ENCODE results near the gene CNTNAP2.

Gene CNTNAP2

GRCh38 chr7:146690987-146691386 lies 574.4 kb downstream of the CNTNAP2 start:
- no peak for DNase-seq (ENCODE audit: low spot score)

GRCh38 chr7:146698995-146699610 lies 582.5 kb downstream of the CNTNAP2 start:
- no peak for DNase-seq (ENCODE audit: low spot score)

GRCh38 chr7:146700015-146700560 lies 583.5 kb downstream of the CNTNAP2 start:
- DNase-seq (ENCODE audit: low spot score) = no peak

- DNase-seq (ENCODE audit: low spot score) = no peak
Measured at GRCh38 chr7:146701166-146701565, 584.6 kb downstream of the CNTNAP2 start.

- DNase-seq (ENCODE audit: low spot score) = no peak
Measured at GRCh38 chr7:146702898-146703297, 586.3 kb downstream of the CNTNAP2 start.

- DNase-seq (ENCODE audit: low spot score) = no peak
Measured at GRCh38 chr7:146709451-146710027, 592.9 kb downstream of the CNTNAP2 start.

- DNase-seq (ENCODE audit: low spot score) = no peak
Measured at GRCh38 chr7:146713205-146713604, 596.6 kb downstream of the CNTNAP2 start.

GRCh38 chr7:146713934-146714333 lies 597.3 kb downstream of the CNTNAP2 start:
- DNase-seq (ENCODE audit: low spot score) = no peak

- no peak for DNase-seq (ENCODE audit: low spot score)
Measured at GRCh38 chr7:146720195-146720594, 603.6 kb downstream of the CNTNAP2 start.

GRCh38 chr7:146722986-146723385 lies 606.4 kb downstream of the CNTNAP2 start:
- no peak for DNase-seq (ENCODE audit: low spot score)

GRCh38 chr7:146725520-146725919 lies 608.9 kb downstream of the CNTNAP2 start:
- no peak for DNase-seq (ENCODE audit: low spot score)

GRCh38 chr7:146728141-146728540 lies 611.5 kb downstream of the CNTNAP2 start:
- no peak for DNase-seq (ENCODE audit: low spot score)

- no peak for DNase-seq (ENCODE audit: low spot score)
Measured at GRCh38 chr7:146728611-146729010, 612.0 kb downstream of the CNTNAP2 start.

GRCh38 chr7:146731185-146731584 lies 614.6 kb downstream of the CNTNAP2 start:
- no peak for DNase-seq (ENCODE audit: low spot score)

GRCh38 chr7:146735992-146736391 lies 619.4 kb downstream of the CNTNAP2 start:
- no peak for DNase-seq (ENCODE audit: low spot score)

- DNase-seq (ENCODE audit: low spot score) = peak; percentile 4
Measured at GRCh38 chr7:146736446-146737190, 620.0 kb downstream of the CNTNAP2 start.

GRCh38 chr7:146740039-146740438 lies 623.4 kb downstream of the CNTNAP2 start:
- no peak for DNase-seq (ENCODE audit: low spot score)

- no peak for DNase-seq (ENCODE audit: low spot score)
Measured at GRCh38 chr7:146741911-146742310, 625.3 kb downstream of the CNTNAP2 start.

- DNase-seq (ENCODE audit: low spot score) = no peak
Measured at GRCh38 chr7:146754385-146754784, 637.8 kb downstream of the CNTNAP2 start.

- no peak for DNase-seq (ENCODE audit: low spot score)
Measured at GRCh38 chr7:146755585-146755984, 639.0 kb downstream of the CNTNAP2 start.

- DNase-seq (ENCODE audit: low spot score) = no peak
Measured at GRCh38 chr7:146764458-146764857, 647.9 kb downstream of the CNTNAP2 start.

- no peak for DNase-seq (ENCODE audit: low spot score)
Measured at GRCh38 chr7:146768957-146769356, 652.4 kb downstream of the CNTNAP2 start.

GRCh38 chr7:146772601-146773000 lies 656.0 kb downstream of the CNTNAP2 start:
- peak; percentile 10 for DNase-seq (ENCODE audit: low spot score)

All from GM03348 (cell line).